ENCODE measurements around the gene HSH2D.
"Not testable (repeated sequence)": the region's sequence is repeated elsewhere in the genome, so short reads cannot be mapped to it uniquely, and the experiment has no call there.

The HSH2D gene

GRCh38 chr19:16143399-16144215 lies at the start of gene HSH2D:
Gene HSH2D, plus strand, starts transcription at chr19:16143685. Its CDS starts 5,066 bp downstream, at chr19:16148751.
- peak in 2 of 3 experiments; percentile 66 to 73 for DNase-seq

GRCh38 chr19:16094360-16095070 lies 49.0 kb upstream of the HSH2D start:
- DNase-seq = no peak

GRCh38 chr19:16095071-16095571 lies 48.4 kb upstream of the HSH2D start:
- DNase-seq = no peak

- no peak for DNase-seq
Measured at GRCh38 chr19:16096280-16096855, 47.1 kb upstream of the HSH2D start.

GRCh38 chr19:16098416-16098768 lies 45.1 kb upstream of the HSH2D start:
- DNase-seq = no peak

- no peak for DNase-seq
Measured at GRCh38 chr19:16098821-16099220, 44.7 kb upstream of the HSH2D start.

- not testable (repeated sequence) for DNase-seq
Measured at GRCh38 chr19:16099314-16099965, 44.0 kb upstream of the HSH2D start.

GRCh38 chr19:16100524-16100923 lies 43.0 kb upstream of the HSH2D start:
- DNase-seq = no peak

GRCh38 chr19:16104722-16105121 lies 38.8 kb upstream of the HSH2D start:
- no peak for DNase-seq

- no peak for DNase-seq
Measured at GRCh38 chr19:16106121-16106520, 37.4 kb upstream of the HSH2D start.

GRCh38 chr19:16111160-16111908 lies 32.2 kb upstream of the HSH2D start, which contains the start of gene RAB8A:
Gene RAB8A, plus strand, starts transcription at chr19:16111889. Its CDS starts 13 bp downstream, at chr19:16111902.
- DNase-seq = peak; percentile 94 to 100 (median 99)

- DNase-seq = no peak
Measured at GRCh38 chr19:16111909-16112752, 31.4 kb upstream of the HSH2D start.

- no peak for DNase-seq
Measured at GRCh38 chr19:16112778-16113177, 30.7 kb upstream of the HSH2D start.

GRCh38 chr19:16113727-16114126 lies 29.8 kb upstream of the HSH2D start:
- DNase-seq = no peak

- DNase-seq = no peak
Measured at GRCh38 chr19:16115301-16116039, 28.0 kb upstream of the HSH2D start.

GRCh38 chr19:16116067-16116466 lies 27.4 kb upstream of the HSH2D start:
- no peak for DNase-seq

- no peak for DNase-seq
Measured at GRCh38 chr19:16117594-16118033, 25.9 kb upstream of the HSH2D start.

GRCh38 chr19:16118489-16119033 lies 24.9 kb upstream of the HSH2D start:
- DNase-seq = no peak

GRCh38 chr19:16119075-16119857 lies 24.2 kb upstream of the HSH2D start:
- not testable (repeated sequence) for DNase-seq
